Keratinocyte (primary cell): ENCODE results near the gene HDDC2. TPM values are rescaled to one million over a fixed set of nuclear protein-coding genes. Genes with fewer than 3 reads are reported as not detected.
"Not testable (repeated sequence)": the region's sequence is repeated elsewhere in the genome, so short reads cannot be mapped to it uniquely, and the experiment has no call there.

Experiments used
- DNase-seq: peaks from one replicate; pipeline ENCODE4 v3.0.0-alpha.2; 2011; ENCODE audit warnings: low read depth, missing footprints, low spot score
- FAIRE-seq: peaks from 2 replicates; lab custom pipeline; 2011; peaks lifted over from hg19 to GRCh38; lab: Jason Lieb, UNC
- H2AFZ ChIP-seq: 2 replicates; pipeline ENCODE4 v1.6.0; 2012; ENCODE audit warnings: low read length, control low read depth, inconsistent platforms; ENCODE audit not compliant: control insufficient read depth
- H3K27ac ChIP-seq: 2 replicates; pipeline ENCODE4 v1.5.1; 2011; ENCODE audit warnings: low read length; ENCODE audit not compliant: control insufficient read depth, insufficient read depth
- H3K27me3 ChIP-seq: 3 replicates; pipeline ENCODE4 v1.6.0; 2011; ENCODE audit warnings: low read length; ENCODE audit not compliant: control insufficient read depth, insufficient read depth; ENCODE audit errors: extremely low read depth
- H3K36me3 ChIP-seq, 2 experiments: 2 replicates in 1 of 2; 3 replicates in 1 of 2; pipeline ENCODE4 v1.5.1; 2011; ENCODE audit warnings: low read length in 2 of 2, mild to moderate bottlenecking in 1 of 2; ENCODE audit not compliant: control insufficient read depth in 2 of 2, insufficient read depth in 2 of 2; ENCODE audit errors: extremely low read depth in 1 of 2
- H3K4me1 ChIP-seq: 3 replicates; pipeline ENCODE4 v1.5.1; 2011; ENCODE audit warnings: low read length; ENCODE audit not compliant: control insufficient read depth, insufficient read depth; ENCODE audit errors: extremely low read depth
- H3K4me2 ChIP-seq: 3 replicates; pipeline ENCODE4 v1.6.0; 2011; ENCODE audit warnings: low read depth, low read length; ENCODE audit not compliant: control insufficient read depth, insufficient read depth; ENCODE audit errors: extremely low read depth
- H3K4me3 ChIP-seq, 3 experiments: fragments of 200-600 bp in 1 of 3; sonication (generic) in 1 of 3; 2 replicates in 2 of 3; 3 replicates in 1 of 3; pipeline ENCODE4 v1.5.1; 2011 to 2016; ENCODE audit warnings: low read length in 3 of 3, mild to moderate bottlenecking in 3 of 3, control low read depth in 2 of 3, inconsistent platforms in 1 of 3, low read depth in 1 of 3, mixed read lengths in 1 of 3, mixed run types in 1 of 3, moderate library complexity in 1 of 3; ENCODE audit not compliant: control insufficient read depth in 2 of 3, insufficient read depth in 2 of 3; ENCODE audit errors: extremely low read depth in 1 of 3
- H3K79me2 ChIP-seq: 2 replicates; pipeline ENCODE4 v1.6.0; 2012; ENCODE audit warnings: low read length; ENCODE audit not compliant: control insufficient read depth, insufficient read depth
- H3K9ac ChIP-seq: 3 replicates; pipeline ENCODE4 v1.6.0; 2011; ENCODE audit warnings: low read length; ENCODE audit not compliant: control insufficient read depth, insufficient read depth; ENCODE audit errors: extremely low read depth
- H3K9me1 ChIP-seq: 3 replicates; pipeline ENCODE4 v1.6.0; 2011; ENCODE audit warnings: low read length; ENCODE audit not compliant: control insufficient read depth, insufficient read depth; ENCODE audit errors: extremely low read depth
- H3K9me3 ChIP-seq: 2 replicates; pipeline ENCODE4 v1.5.1; 2012; ENCODE audit warnings: low read depth, low read length; ENCODE audit not compliant: control insufficient read depth
- H4K20me1 ChIP-seq: 3 replicates; pipeline ENCODE4 v1.6.0; 2011; ENCODE audit warnings: low read length; ENCODE audit not compliant: control insufficient read depth, insufficient read depth; ENCODE audit errors: extremely low read depth
- CTCF ChIP-seq, 3 experiments: IDR thresholded peaks in 1 of 3; conservative IDR thresholded peaks in 1 of 3; optimal IDR thresholded peaks in 1 of 3; 2 replicates in 2 of 3; 3 replicates in 1 of 3; pipeline versions ENCODE3 to v1.5.1; 2011; ENCODE audit warnings: low read length in 3 of 3, mild to moderate bottlenecking in 3 of 3, moderate library complexity in 2 of 3, control low read depth in 1 of 3, inconsistent platforms in 1 of 3; ENCODE audit not compliant: insufficient read depth in 2 of 3; ENCODE audit errors: extremely low read depth in 1 of 3
- EZH2 ChIP-seq: IDR thresholded peaks from one replicate; pipeline ENCODE4 v1.6.1; 2012; ENCODE audit warnings: inconsistent platforms, mild to moderate bottlenecking, low read length, moderate library complexity
- dilution Hi-C: fragments of 300-500 bp; cut with MboI; formaldehyde crosslinking; loops from one replicate; pipeline ENCODE4 v1.7.0; 2020; ENCODE audit warnings: low sequenced_read_pairs; ENCODE audit not compliant: extremely low pct_ligation_motif_present
- polyA plus RNA-seq, 5 experiments: library from polyadenylated mRNA; depleted of rRNA in 3 of 5; stranded (reverse) in 3 of 5; stranded (forward) in 1 of 5; unstranded in 1 of 5; fragments of >200 nt; gene quantifications; 1 replicate in 1 of 5; 2 replicates in 3 of 5; 3 replicates in 1 of 5; pipeline versions ENCODE4 v1.2.1 to v1.2.3, GENCODE V29; 2011 to 2012; ENCODE audit warnings: missing spikeins in 2 of 5, low read depth in 1 of 5, low replicate concordance in 1 of 5

HDDC2 gene
- polyA plus RNA-seq, 1 donor (not counting 4 experiments of a cell fraction or from before 2014, with no cell fraction given): 75.8 TPM

GRCh38 chr6:125285936-125286335 lies 15.8 kb downstream of the HDDC2 start:
- Histone ChIP-seq H3K9me1 (no peaks in the 10 kb centered on the region), H4K20me1 (no peaks in the 10 kb centered on the region), H3K9me3 (no peaks in the 10 kb centered on the region), H3K27ac (no peak overlapping the region), H2AFZ (no peak overlapping the region), H3K9ac (no peak overlapping the region), H3K4me1 (no peaks in the 10 kb centered on the region), H3K27me3 (no peaks in the 10 kb centered on the region), H3K4me2 (no peak overlapping the region), H3K4me3 (no peak overlapping the region), H3K36me3 (peaks cover 3 to 9% of the 10 kb centered on the region in 2 experiments), H3K79me2 (no peaks in the 10 kb centered on the region)
- no peak for FAIRE-seq
- TF ChIP-seq CTCF (optimal IDR thresholded peaks at IDR 0.05 in 1 of 3, IDR thresholded peaks at IDR 0.05 in 1 of 3, conservative IDR thresholded peaks at IDR 0.05 in 1 of 3; ENCODE audit: extremely low read depth in 1 of 3, insufficient read depth in 2 of 3, low read length in 3 of 3) (no peak), EZH2 (no peak)
- no peak for DNase-seq
- dilution Hi-C loops: no loop called here

- no peak overlapping the region for H3K9ac ChIP-seq
- DNase-seq (no peak), FAIRE-seq (no peak)
- H3K27ac ChIP-seq: no peak overlapping the region
- H3K36me3 ChIP-seq: peaks cover 3 to 9% of the 10 kb centered on the region in 2 experiments
- no peaks in the 10 kb centered on the region for H3K27me3 ChIP-seq
- no peaks in the 10 kb centered on the region for H3K9me3 ChIP-seq
- no peak overlapping the region for H3K4me3 ChIP-seq
- H2AFZ ChIP-seq: no peak overlapping the region
- no peaks in the 10 kb centered on the region for H3K9me1 ChIP-seq
- dilution Hi-C loops: no loop called here
- no peak overlapping the region for H3K4me2 ChIP-seq
- TF ChIP-seq EZH2: no peak
- no peak for TF ChIP-seq CTCF (optimal IDR thresholded peaks at IDR 0.05 in 1 of 3, IDR thresholded peaks at IDR 0.05 in 1 of 3, conservative IDR thresholded peaks at IDR 0.05 in 1 of 3; ENCODE audit: extremely low read depth in 1 of 3, insufficient read depth in 2 of 3, low read length in 3 of 3)
- H4K20me1 ChIP-seq: no peaks in the 10 kb centered on the region
- no peaks in the 10 kb centered on the region for H3K79me2 ChIP-seq
- H3K4me1 ChIP-seq: no peaks in the 10 kb centered on the region
Observed at GRCh38 chr6:125285353-125285752, 16.4 kb downstream of the HDDC2 start.

GRCh38 chr6:125282470-125282869 lies 19.3 kb downstream of the HDDC2 start:
- FAIRE-seq, H3K36me3 ChIP-seq, H4K20me1 ChIP-seq, H3K4me1 ChIP-seq, H3K27me3 ChIP-seq, H2AFZ ChIP-seq, H3K4me3 ChIP-seq, H3K27ac ChIP-seq, dilution Hi-C loops, H3K9me3 ChIP-seq, DNase-seq, H3K79me2 ChIP-seq, H3K4me2 ChIP-seq, H3K9me1 ChIP-seq, H3K9ac ChIP-seq: not testable (repeated sequence)

GRCh38 chr6:125280370-125281035 lies 21.3 kb downstream of the HDDC2 start:
- H3K79me2 ChIP-seq, H4K20me1 ChIP-seq, H3K4me1 ChIP-seq, H3K27ac ChIP-seq, DNase-seq, H3K9ac ChIP-seq, H3K27me3 ChIP-seq, FAIRE-seq, H3K4me3 ChIP-seq, H3K9me1 ChIP-seq, H3K9me3 ChIP-seq, H2AFZ ChIP-seq, dilution Hi-C loops, H3K4me2 ChIP-seq: not testable (repeated sequence)
- peaks cover 0 to 11% of the 10 kb centered on the region in 2 experiments for H3K36me3 ChIP-seq
